ENCODE measurements around the gene ATP1A1.

GRCh38 chr1:116408193-116408592 is 35.1 kb downstream of the ATP1A1 start:
- TF ChIP-seq CTCF (IDR thresholded peaks at IDR 0.05) = no peak
- no peak for TF ChIP-seq POLR2A (IDR thresholded peaks at IDR 0.05)

Measured in lower leg skin (tissue), 3 donors.